Measurements from ENCODE around the gene EMSY.

DNA sequence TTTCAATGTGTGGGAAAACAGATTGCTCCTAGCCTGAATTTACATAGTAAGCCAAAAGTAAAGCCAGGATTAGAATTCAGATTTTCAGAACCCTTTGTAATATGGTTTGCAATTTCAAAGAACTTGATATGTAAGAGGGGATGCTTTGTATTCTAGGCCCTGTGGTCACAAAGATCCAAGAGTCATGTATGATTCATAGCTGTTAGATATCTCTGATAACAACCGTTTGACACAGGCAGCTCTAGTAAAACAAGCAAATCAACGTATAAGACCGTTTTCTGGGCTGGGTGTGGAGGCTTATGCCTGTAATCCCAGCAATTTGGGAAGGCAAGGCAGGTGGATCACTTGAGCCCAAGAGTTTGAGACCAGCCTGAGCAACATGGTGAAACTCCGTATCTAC, 79.6 kb downstream of the EMSY start:
- TF ChIP-seq, protein P1, sequence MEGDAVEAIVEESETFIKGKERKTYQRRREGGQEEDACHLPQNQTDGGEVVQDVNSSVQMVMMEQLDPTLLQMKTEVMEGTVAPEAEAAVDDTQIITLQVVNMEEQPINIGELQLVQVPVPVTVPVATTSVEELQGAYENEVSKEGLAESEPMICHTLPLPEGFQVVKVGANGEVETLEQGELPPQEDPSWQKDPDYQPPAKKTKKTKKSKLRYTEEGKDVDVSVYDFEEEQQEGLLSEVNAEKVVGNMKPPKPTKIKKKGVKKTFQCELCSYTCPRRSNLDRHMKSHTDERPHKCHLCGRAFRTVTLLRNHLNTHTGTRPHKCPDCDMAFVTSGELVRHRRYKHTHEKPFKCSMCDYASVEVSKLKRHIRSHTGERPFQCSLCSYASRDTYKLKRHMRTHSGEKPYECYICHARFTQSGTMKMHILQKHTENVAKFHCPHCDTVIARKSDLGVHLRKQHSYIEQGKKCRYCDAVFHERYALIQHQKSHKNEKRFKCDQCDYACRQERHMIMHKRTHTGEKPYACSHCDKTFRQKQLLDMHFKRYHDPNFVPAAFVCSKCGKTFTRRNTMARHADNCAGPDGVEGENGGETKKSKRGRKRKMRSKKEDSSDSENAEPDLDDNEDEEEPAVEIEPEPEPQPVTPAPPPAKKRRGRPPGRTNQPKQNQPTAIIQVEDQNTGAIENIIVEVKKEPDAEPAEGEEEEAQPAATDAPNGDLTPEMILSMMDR (IDR thresholded peaks at IDR 0.05): no peak
- TF ChIP-seq POLR2AphosphoS5 (IDR thresholded peaks at IDR 0.05): no peak
- no peak for TF ChIP-seq POLR2A (IDR thresholded peaks at IDR 0.05)

Measured in prostate gland (tissue), 2 donors.